ENCODE results near the gene SMKR1. TPM values are rescaled to one million over a fixed set of nuclear protein-coding genes. Genes with fewer than 3 reads are reported as not detected.

Gene SMKR1
- total and polyA plus RNA-seq, 7 experiments from 2014 or later = 1.1 to 6.3 (median 2.3) TPM

GRCh38 chr7:129553899-129554461 lies 51.6 kb downstream of the SMKR1 start:
- Mint-ChIP-seq H3K4me3 (peak overlapping the region in 9 of 10 donors; percentile 15 to 79 (median 38)), H3K4me1 (peaks cover 0 to 8% (median 7%) of the 10 kb centered on the region in 7 donors), H3K36me3 (no peaks in the 10 kb centered on the region), H3K9me3 (no peaks in the 10 kb centered on the region), H3K27me3 (peaks cover 0 to 8% (median 0%) of the 10 kb centered on the region in 5 donors), H3K27ac (peak overlapping the region in 2 of 9 donors; percentile 12 to 70)
- intact Hi-C loops (cut with micrococcal nuclease) = no loop called here
- no peak overlapping the region for H3K4me3 ChIP-seq (ENCODE audit: low read length)
- DNase-seq (peak in 7 of 9 donors; percentile 16 to 48 (median 29)), ATAC-seq (peak; percentile 84)
- no peaks in the 10 kb centered on the region for H3K9me3 ChIP-seq (ENCODE audit: control insufficient read depth in 2 of 3, low read length in 3 of 3)
- no peaks in the 10 kb centered on the region for H3K27me3 ChIP-seq (ENCODE audit: control insufficient read depth in 2 of 2, insufficient read depth in 2 of 2, low read length in 2 of 2)
- POLR2A ChIA-PET = interaction anchor here (0.6 to 0.7 kb wide), 2 partner anchors 45 to 287 kb away, joined by 3 to 7 read pairs; no protein-coding TSS in a partner anchor
- H3K4me1 ChIP-seq (ENCODE audit: control insufficient read depth in 2 of 2, insufficient read depth in 2 of 2, low read length in 2 of 2) = no peaks in the 10 kb centered on the region
- H3K36me3 ChIP-seq (ENCODE audit: control insufficient read depth in 2 of 3, insufficient read depth in 3 of 3, low read length in 3 of 3) = no peaks in the 10 kb centered on the region
- no peak overlapping the region for H3K27ac ChIP-seq (ENCODE audit: low read depth, low read length)
- CTCF ChIA-PET = interaction anchor here (0.6 kb wide), 2 partner anchors 90 to 458 kb away, joined by 3 read pairs; no protein-coding TSS in a partner anchor

GRCh38 chr7:129556607-129557133 lies 54.3 kb downstream of the SMKR1 start:
- H3K27ac ChIP-seq (ENCODE audit: low read depth, low read length) = no peak overlapping the region
- intact Hi-C loops (cut with micrococcal nuclease) = no loop called here
- Mint-ChIP-seq H3K4me3 (no peak overlapping the region), H3K27me3 (peaks cover 0 to 14% (median 0%) of the 10 kb centered on the region in 5 donors), H3K4me1 (peaks cover 0 to 8% (median 8%) of the 10 kb centered on the region in 7 donors), H3K36me3 (no peaks in the 10 kb centered on the region), H3K27ac (no peak overlapping the region), H3K9me3 (peaks cover 0 to 1% (median 0%) of the 10 kb centered on the region in 11 donors)
- no peaks in the 10 kb centered on the region for H3K27me3 ChIP-seq (ENCODE audit: control insufficient read depth in 2 of 2, insufficient read depth in 2 of 2, low read length in 2 of 2)
- DNase-seq = no peak
- ChIA-PET POLR2A (no interaction called here), CTCF (no interaction called here)
- no peaks in the 10 kb centered on the region for H3K9me3 ChIP-seq (ENCODE audit: control insufficient read depth in 2 of 3, low read length in 3 of 3)
- no peaks in the 10 kb centered on the region for H3K36me3 ChIP-seq (ENCODE audit: control insufficient read depth in 2 of 3, insufficient read depth in 3 of 3, low read length in 3 of 3)
- no peak overlapping the region for H3K4me3 ChIP-seq (ENCODE audit: low read length)
- no peaks in the 10 kb centered on the region for H3K4me1 ChIP-seq (ENCODE audit: control insufficient read depth in 2 of 2, insufficient read depth in 2 of 2, low read length in 2 of 2)
- no peak for ATAC-seq

- no peaks in the 10 kb centered on the region for H3K9me3 ChIP-seq (ENCODE audit: control insufficient read depth in 2 of 3, low read length in 3 of 3)
- no peaks in the 10 kb centered on the region for H3K27me3 ChIP-seq (ENCODE audit: control insufficient read depth in 2 of 2, insufficient read depth in 2 of 2, low read length in 2 of 2)
- CTCF ChIA-PET = interaction anchor here (1.1 kb wide), 1 partner anchor 77 kb away, joined by 3 read pairs; no protein-coding TSS in a partner anchor
- H3K27ac ChIP-seq (ENCODE audit: low read depth, low read length) = no peak overlapping the region
- peaks cover 0 to 8% (median 8%) of the 10 kb centered on the region in 7 donors for H3K4me1 Mint-ChIP-seq
- no peak overlapping the region for H3K4me3 ChIP-seq (ENCODE audit: low read length)
- POLR2A ChIA-PET = no interaction called here
- intact Hi-C loops (cut with micrococcal nuclease) = no loop called here
- ATAC-seq (no peak), DNase-seq (no peak)
- no peaks in the 10 kb centered on the region for H3K36me3 Mint-ChIP-seq
- H3K27ac Mint-ChIP-seq = no peak overlapping the region
- H3K9me3 Mint-ChIP-seq = peaks cover 0 to 2% (median 0%) of the 10 kb centered on the region in 11 donors
- H3K27me3 Mint-ChIP-seq = peaks cover 0 to 19% (median 0%) of the 10 kb centered on the region in 5 donors
- no peak overlapping the region for H3K4me3 Mint-ChIP-seq
- H3K36me3 ChIP-seq (ENCODE audit: control insufficient read depth in 2 of 3, insufficient read depth in 3 of 3, low read length in 3 of 3) = no peaks in the 10 kb centered on the region
- no peaks in the 10 kb centered on the region for H3K4me1 ChIP-seq (ENCODE audit: control insufficient read depth in 2 of 2, insufficient read depth in 2 of 2, low read length in 2 of 2)
Measured at GRCh38 chr7:129557686-129558481, 55.6 kb downstream of the SMKR1 start.

GRCh38 chr7:129559564-129559963 lies 57.2 kb downstream of the SMKR1 start:
- DNase-seq (no peak), ATAC-seq (no peak)
- Histone ChIP-seq H3K9me3 (ENCODE audit: control insufficient read depth in 2 of 3, low read length in 3 of 3) (no peaks in the 10 kb centered on the region), H3K27ac (ENCODE audit: low read depth, low read length) (no peak overlapping the region), H3K4me1 (ENCODE audit: control insufficient read depth in 2 of 2, insufficient read depth in 2 of 2, low read length in 2 of 2) (no peaks in the 10 kb centered on the region), H3K36me3 (ENCODE audit: control insufficient read depth in 2 of 3, insufficient read depth in 3 of 3, low read length in 3 of 3) (no peaks in the 10 kb centered on the region), H3K4me3 (ENCODE audit: low read length) (no peak overlapping the region), H3K27me3 (ENCODE audit: control insufficient read depth in 2 of 2, insufficient read depth in 2 of 2, low read length in 2 of 2) (no peaks in the 10 kb centered on the region)
- intact Hi-C loops (cut with micrococcal nuclease) = no loop called here
- H3K4me1 Mint-ChIP-seq = peaks cover 0 to 2% (median 0%) of the 10 kb centered on the region in 7 donors
- peaks cover 2 to 21% (median 7%) of the 10 kb centered on the region in 5 donors for H3K27me3 Mint-ChIP-seq
- H3K27ac Mint-ChIP-seq = no peak overlapping the region
- POLR2A ChIA-PET = no interaction called here
- CTCF ChIA-PET = no interaction called here
- H3K4me3 Mint-ChIP-seq = no peak overlapping the region
- H3K36me3 Mint-ChIP-seq = no peaks in the 10 kb centered on the region
- peaks cover 0 to 2% (median 0%) of the 10 kb centered on the region in 11 donors for H3K9me3 Mint-ChIP-seq

GRCh38 chr7:129560831-129561230 lies 58.5 kb downstream of the SMKR1 start:
- ATAC-seq (no peak), DNase-seq (no peak)
- CTCF ChIA-PET = no interaction called here
- Mint-ChIP-seq H3K27ac (peak overlapping the region in 1 of 9 donors; percentile 73), H3K4me1 (peaks cover 0 to 2% (median 0%) of the 10 kb centered on the region in 7 donors), H3K9me3 (peaks cover 0 to 2% (median 0%) of the 10 kb centered on the region in 11 donors), H3K27me3 (peaks cover 5 to 26% (median 7%) of the 10 kb centered on the region in 5 donors), H3K4me3 (no peak overlapping the region), H3K36me3 (no peaks in the 10 kb centered on the region)
- Histone ChIP-seq H3K36me3 (ENCODE audit: control insufficient read depth in 2 of 3, insufficient read depth in 3 of 3, low read length in 3 of 3) (no peaks in the 10 kb centered on the region), H3K4me1 (ENCODE audit: control insufficient read depth in 2 of 2, insufficient read depth in 2 of 2, low read length in 2 of 2) (no peaks in the 10 kb centered on the region), H3K4me3 (ENCODE audit: low read length) (no peak overlapping the region), H3K27ac (ENCODE audit: low read depth, low read length) (no peak overlapping the region), H3K9me3 (ENCODE audit: control insufficient read depth in 2 of 3, low read length in 3 of 3) (no peaks in the 10 kb centered on the region), H3K27me3 (ENCODE audit: control insufficient read depth in 2 of 2, insufficient read depth in 2 of 2, low read length in 2 of 2) (no peaks in the 10 kb centered on the region)
- intact Hi-C loops (cut with micrococcal nuclease) = no loop called here
- POLR2A ChIA-PET = no interaction called here

- Histone ChIP-seq H3K27me3 (ENCODE audit: control insufficient read depth in 2 of 2, insufficient read depth in 2 of 2, low read length in 2 of 2) (no peaks in the 10 kb centered on the region), H3K9me3 (ENCODE audit: control insufficient read depth in 2 of 3, low read length in 3 of 3) (no peaks in the 10 kb centered on the region), H3K27ac (ENCODE audit: low read depth, low read length) (no peak overlapping the region), H3K4me1 (ENCODE audit: control insufficient read depth in 2 of 2, insufficient read depth in 2 of 2, low read length in 2 of 2) (no peaks in the 10 kb centered on the region), H3K36me3 (ENCODE audit: control insufficient read depth in 2 of 3, insufficient read depth in 3 of 3, low read length in 3 of 3) (no peaks in the 10 kb centered on the region), H3K4me3 (ENCODE audit: low read length) (no peak overlapping the region)
- Mint-ChIP-seq H3K4me1 (peaks cover 0 to 8% (median 0%) of the 10 kb centered on the region in 7 donors), H3K27ac (no peak overlapping the region), H3K36me3 (no peaks in the 10 kb centered on the region), H3K9me3 (peaks cover 0 to 2% (median under 1%) of the 10 kb centered on the region in 11 donors), H3K4me3 (no peak overlapping the region), H3K27me3 (peaks cover 5 to 29% (median 8%) of the 10 kb centered on the region in 5 donors)
- ChIA-PET CTCF (no interaction called here), POLR2A (no interaction called here)
- intact Hi-C loops (cut with micrococcal nuclease) = no loop called here
- DNase-seq (no peak), ATAC-seq (no peak)
Measured at GRCh38 chr7:129561677-129562359, 59.5 kb downstream of the SMKR1 start.

Data from naive thymus-derived CD4-positive, alpha-beta T cell (primary cell).